ENCODE results near the gene CUL7. TPM values are rescaled to one million over a fixed set of nuclear protein-coding genes. Genes with fewer than 3 reads are reported as not detected.

Gene CUL7
- total and polyA plus RNA-seq, 2 of the 8 experiments (the other 6 are each of a cell fraction or from before 2014, with no cell fraction given) = 10.8 to 15.0 TPM

DNA sequence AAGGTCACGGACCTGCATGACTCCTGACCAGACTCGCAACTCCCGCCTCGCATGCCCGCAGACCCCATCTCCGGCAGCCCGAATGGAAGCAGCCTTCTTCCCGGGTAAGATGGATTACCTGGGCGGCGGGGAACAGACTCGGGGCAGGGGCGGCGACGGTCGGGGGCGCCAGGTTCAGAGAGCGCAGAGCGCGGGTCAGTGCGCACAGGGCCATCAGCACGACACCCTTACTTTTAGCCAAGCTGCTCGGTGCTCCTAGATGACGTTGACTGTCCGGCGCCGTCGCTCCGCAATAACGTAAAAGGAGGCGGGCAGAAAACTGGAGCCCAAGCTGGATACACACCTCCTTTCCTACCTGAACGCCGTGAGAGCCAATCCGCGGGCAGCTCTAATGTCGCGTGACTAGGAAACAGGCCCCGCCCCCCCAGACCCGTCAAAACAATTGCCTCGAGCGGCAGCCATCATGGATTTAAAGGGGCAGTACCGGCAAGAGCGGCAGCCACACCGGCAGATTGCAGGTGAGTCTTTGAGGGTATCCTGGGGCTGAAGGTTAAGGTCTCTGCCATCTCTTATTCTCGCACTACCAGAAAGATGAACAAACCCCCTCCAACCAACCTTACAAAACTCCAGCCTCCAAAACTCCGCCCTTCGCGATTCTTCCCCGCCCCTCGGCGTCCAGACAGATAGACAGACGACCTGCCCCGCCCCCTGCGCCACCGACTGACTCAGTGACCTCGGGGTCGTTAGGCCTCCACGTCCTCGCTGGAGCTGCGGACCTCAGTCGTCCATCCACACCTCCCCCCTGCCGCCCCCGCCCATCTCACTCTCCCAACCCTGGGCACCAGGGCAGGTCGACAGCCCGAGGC, 5.8 kb upstream of the CUL7 start, which contains the start of the genes KLC4 and MRPL2:
TSS of gene KLC4 (plus strand) at position 464 of the 866 bp plus-strand sequence. CDS start 1,705 bp downstream, outside the sequence.
TSS of gene MRPL2 (minus strand) at position 267 of the 866 bp plus-strand sequence. CDS start at position 214, 53 bp downstream.
- POLR2A ChIA-PET (ENCODE audit: partially characterized antibody) = interaction anchor here (0.6 to 3.5 kb wide), 32 partner anchors 8 to 310 kb away, joined by 3 to 19 read pairs (median 4); partner anchors contain the start of genes CNPY3, DNPH1, KLHDC3 and MEA1
- H2BK5ac ChIP-seq (ENCODE audit: low read depth, low read length) = peak within 1 kb of the TSS; percentile 81
- H3K4me1 ChIP-seq (replicated peaks in 1 of 4; ENCODE audit: control insufficient read depth in 3 of 4, insufficient read depth in 4 of 4, low read length in 3 of 4) = peaks cover 4 to 10% (median 5%) of the 10 kb centered on the region in 4 experiments; a peak in 5 of 7 replicates
- no peaks in the 10 kb centered on the region for H4K20me1 ChIP-seq (replicated peaks in 1 of 2; ENCODE audit: control insufficient read depth in 1 of 2, insufficient read depth in 2 of 2, low read length in 2 of 2)
- WGBS, 2 experiments (ENCODE audit: extremely low coverage in 1 of 2, insufficient coverage in 1 of 2, insufficient read length in 1 of 2, insufficient replicate concordance in 2 of 2, low coverage in 1 of 2, low lambda C conversion rate in 2 of 2, missing lambda C conversion rate in 1 of 2) = 1% methylated on average over 54 of the region's 64 CpGs; no CpG with 5 or more reads in 1 of the 2 experiments
- peak within 1 kb of the TSS; percentile 18; the same call in 1 of the 2 replicates for H2BK12ac ChIP-seq (ENCODE audit: low read depth, low read length)
- CTCF ChIA-PET (ENCODE audit: partially characterized antibody) = interaction anchor here (0.5 to 3.1 kb wide), 10 partner anchors 7 to 166 kb away, joined by 3 to 20 read pairs (median 4); no protein-coding TSS in a partner anchor
- peaks cover 6 to 16% of the 10 kb centered on the region in 2 experiments; a peak in 3 of 4 replicates for H3K79me2 ChIP-seq (ENCODE audit: control insufficient read depth in 1 of 2, insufficient read depth in 2 of 2, low read length in 2 of 2)
- H3K56ac ChIP-seq (replicated peaks; ENCODE audit: insufficient read length, low read depth, low read length) = peak within 1 kb of the TSS; percentile 55
- no peak within 1 kb of the TSS for H2BK120ac ChIP-seq (replicated peaks; ENCODE audit: low read depth, low read length)
- peak within 1 kb of the TSS; percentile 94 for H4K8ac ChIP-seq (ENCODE audit: extremely low read depth, insufficient read depth, low read length)
- no peak within 1 kb of the TSS for H3K4ac ChIP-seq (replicated peaks; ENCODE audit: insufficient read length, low read depth, low read length)
- no peak within 1 kb of the TSS; the same call in 1 of the 2 replicates for H2BK15ac ChIP-seq (ENCODE audit: low read length)
- peak within 1 kb of the TSS; percentile 89 for H3K27ac ChIP-seq (ENCODE audit: low read depth, low read length)
- peak within 1 kb of the TSS; percentile 88 for H4K5ac ChIP-seq (ENCODE audit: insufficient read length, low read depth, low read length)
- H3K9me3 ChIP-seq (ENCODE audit: insufficient read depth in 2 of 2, low read depth in 1 of 2, low read length in 1 of 2) = no peaks in the 10 kb centered on the region
- peak within 1 kb of the TSS; percentile 67 for H4K91ac ChIP-seq (replicated peaks; ENCODE audit: insufficient read length, low read length)
- peak; percentile 36 for FAIRE-seq
- peaks cover 10% of the 10 kb centered on the region; the same call in 1 of the 2 replicates for H3K23me2 ChIP-seq (ENCODE audit: low read depth, low read length)
- H3K4me2 ChIP-seq (ENCODE audit: insufficient read depth in 1 of 2, low read depth in 2 of 2, low read length in 2 of 2) = peak within 1 kb of the TSS; percentile 74 to 92
- peak within 1 kb of the TSS; percentile 90 to 99 (median 98) for H3K4me3 ChIP-seq (ENCODE audit: extremely low read depth in 1 of 4, insufficient read depth in 2 of 4, low read depth in 3 of 4, low read length in 4 of 4)
- H3K14ac ChIP-seq (ENCODE audit: insufficient read length) = no peak within 1 kb of the TSS
- H3K79me1 ChIP-seq (ENCODE audit: low read depth, low read length) = peaks cover 14% of the 10 kb centered on the region
- H3K36me3 ChIP-seq (ENCODE audit: control insufficient read depth in 2 of 4, insufficient read depth in 4 of 4, low read length in 3 of 4) = peaks cover 3 to 16% (median 11%) of the 10 kb centered on the region in 4 experiments; a peak in 6 of 8 replicates
- H2AK5ac ChIP-seq (ENCODE audit: low read depth, low read length) = no peak within 1 kb of the TSS; the same call in 1 of the 2 replicates
- no peaks in the 10 kb centered on the region for H3K27me3 ChIP-seq (replicated peaks in 1 of 4; ENCODE audit: control insufficient read depth in 3 of 4, extremely low read depth in 1 of 4, insufficient read depth in 3 of 4, low read length in 3 of 4)
- peak within 1 kb of the TSS; percentile 95; the same call in 1 of the 2 replicates for H2AFZ ChIP-seq (ENCODE audit: low read length)
- H2BK20ac ChIP-seq (ENCODE audit: low read length) = no peak within 1 kb of the TSS
- peak; percentile 94 to 99 for DNase-seq (ENCODE audit: low read depth in 1 of 2, low spot score in 2 of 2)
- no peak within 1 kb of the TSS for H3K23ac ChIP-seq (ENCODE audit: insufficient read length)
- H3K9ac ChIP-seq (replicated peaks in 1 of 4; ENCODE audit: extremely low read depth in 1 of 4, low read depth in 3 of 4, low read length in 3 of 4) = peak within 1 kb of the TSS; percentile 82 to 92 (median 91)
- H3K18ac ChIP-seq (ENCODE audit: extremely low read depth, low read length) = peak within 1 kb of the TSS; percentile 86; the same call in 1 of the 2 replicates
- TF ChIP-seq KDM4A (IDR thresholded peaks at IDR 0.05; ENCODE audit: low read depth, low read length, severe bottlenecking) = peak; percentile 100
- peak; percentile 42; the same call in 1 of the 2 replicates for TF ChIP-seq BRCA1 (IDR thresholded peaks at IDR 0.05; ENCODE audit: low read depth, low read length)
- 0 out of 4 replicates have a peak, but pooled peaks of 1 of the 2 experiments have one; percentile 8 for TF ChIP-seq RAD21 (IDR thresholded peaks at IDR 0.05 in 1 of 2, conservative IDR thresholded peaks at IDR 0.05 in 1 of 2; ENCODE audit: low read depth in 2 of 2, low read length in 2 of 2)
- TF ChIP-seq FOSL1 (IDR thresholded peaks at IDR 0.05; ENCODE audit: insufficient read depth, low read depth, low read length) = no peak
- TF ChIP-seq KDM5A (IDR thresholded peaks at IDR 0.05; ENCODE audit: low read length) = peak; percentile 95
- TF ChIP-seq ASH2L (IDR thresholded peaks at IDR 0.05; ENCODE audit: low read length) = peak; percentile 77
- TF ChIP-seq PHF8 (conservative IDR thresholded peaks at IDR 0.05; ENCODE audit: low read depth, low read length) = peak; percentile 97
- TF ChIP-seq EP300 (IDR thresholded peaks at IDR 0.05; ENCODE audit: borderline replicate concordance in 1 of 2, low read depth in 2 of 2, low read length in 2 of 2) = 0 out of 3 replicates have a peak, but pooled peaks of 1 of the 2 experiments have one; percentile 10
- no peak for TF ChIP-seq GTF2F1 (IDR thresholded peaks at IDR 0.05; ENCODE audit: borderline replicate concordance, low read depth, low read length)
